ENCODE results near the gene LNX1. TPM values are rescaled to one million over a fixed set of nuclear protein-coding genes. Genes with fewer than 3 reads are reported as not detected.

Gene LNX1
- polyA plus RNA-seq, 3 donors, result 0.09 to 0.13 TPM; not detected in 1

- no peaks in the 10 kb centered on the region for H4K20me1 ChIP-seq (ENCODE audit: insufficient read depth, low read length)
- no peak overlapping the region for H3K4me3 ChIP-seq (replicated peaks in 1 of 3; ENCODE audit: low read depth in 2 of 3, low read length in 3 of 3)
- no peak overlapping the region for H3K27ac ChIP-seq (ENCODE audit: low read depth in 1 of 2, low read length in 2 of 2)
- no peak overlapping the region for H3K9ac ChIP-seq (ENCODE audit: insufficient read depth, low read length, poor library complexity, severe bottlenecking)
- no peak overlapping the region for H3K4me2 ChIP-seq (replicated peaks; ENCODE audit: extremely low read depth, low read length, poor library complexity, severe bottlenecking)
- no peak overlapping the region for H2AFZ ChIP-seq (ENCODE audit: insufficient read depth, low read depth, low read length, poor library complexity, severe bottlenecking)
- H3K27ac Mint-ChIP-seq, result peak overlapping the region in 2 of 7 donors; percentile 30 to 41
- intact Hi-C loops (cut with micrococcal nuclease), result no loop called here
- peaks cover 66 to 71% of the 10 kb centered on the region in 2 donors for H3K36me3 Mint-ChIP-seq
- H3K9me3 ChIP-seq (replicated peaks in 1 of 2; ENCODE audit: control insufficient read depth in 1 of 2, insufficient read depth in 1 of 2, low read length in 2 of 2), result no peaks in the 10 kb centered on the region
- no CpG with 5 or more reads among the region's 3 CpGs for WGBS (ENCODE audit: insufficient coverage)
- peaks cover 0 to 2% (median 0%) of the 10 kb centered on the region in 3 donors for H3K27me3 Mint-ChIP-seq (ENCODE audit: low read depth in 3 of 3)
- no peaks in the 10 kb centered on the region for H3K79me2 ChIP-seq (ENCODE audit: insufficient read depth, low read length)
- peaks cover 53 to 80% of the 10 kb centered on the region in 2 donors for H3K36me3 ChIP-seq (replicated peaks in 1 of 2; ENCODE audit: control insufficient read depth in 1 of 2, insufficient read depth in 2 of 2, low read length in 2 of 2)
- no peak for TF ChIP-seq CTCF (IDR thresholded peaks at IDR 0.05)
- no peak for DNase-seq
- no peaks in the 10 kb centered on the region for H3K4me1 ChIP-seq (ENCODE audit: control insufficient read depth in 1 of 2, insufficient read depth in 2 of 2, low read length in 2 of 2)
- no peaks in the 10 kb centered on the region for H3K27me3 ChIP-seq (ENCODE audit: control insufficient read depth in 2 of 2, insufficient read depth in 2 of 2, low read length in 2 of 2)
- peaks cover 2% of the 10 kb centered on the region for H3K4me1 Mint-ChIP-seq
- H3K4me3 Mint-ChIP-seq, result no peak overlapping the region
- no peaks in the 10 kb centered on the region for H3K9me3 Mint-ChIP-seq
These were observed 140.5 kb downstream of the LNX1 start for GRCh38 chr4:53450773-53451172.

DNA sequence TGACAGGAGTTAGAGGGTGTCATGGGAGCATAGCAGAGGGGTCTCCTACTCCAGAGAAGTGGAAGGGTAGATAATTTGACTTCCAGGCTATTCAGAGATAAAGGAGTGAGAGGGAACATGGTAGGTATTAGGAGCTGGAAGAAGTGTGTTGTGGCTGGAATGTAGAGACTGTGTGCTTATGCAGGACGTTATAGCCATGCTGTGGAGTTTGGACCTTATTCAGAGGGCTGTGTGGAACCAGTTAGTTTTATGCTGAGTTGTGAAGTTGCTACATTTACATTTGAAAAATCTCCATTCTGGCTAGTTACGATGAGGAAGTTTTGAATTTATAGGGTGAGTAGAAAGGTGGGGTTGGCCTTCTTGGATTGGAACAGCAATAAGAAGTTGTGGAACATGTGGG is 146.3 kb downstream of the LNX1 start:
- Histone ChIP-seq H2AFZ (ENCODE audit: insufficient read depth, low read depth, low read length, poor library complexity, severe bottlenecking) (no peak overlapping the region), H4K20me1 (ENCODE audit: insufficient read depth, low read length) (no peaks in the 10 kb centered on the region), H3K27me3 (ENCODE audit: control insufficient read depth in 2 of 2, insufficient read depth in 2 of 2, low read length in 2 of 2) (no peaks in the 10 kb centered on the region), H3K4me3 (replicated peaks in 1 of 3; ENCODE audit: low read depth in 2 of 3, low read length in 3 of 3) (no peak overlapping the region), H3K4me2 (replicated peaks; ENCODE audit: extremely low read depth, low read length, poor library complexity, severe bottlenecking) (no peak overlapping the region), H3K36me3 (replicated peaks in 1 of 2; ENCODE audit: control insufficient read depth in 1 of 2, insufficient read depth in 2 of 2, low read length in 2 of 2) (peaks cover 69 to 88% of the 10 kb centered on the region in 2 donors), H3K27ac (ENCODE audit: low read depth in 1 of 2, low read length in 2 of 2) (no peak overlapping the region), H3K9ac (ENCODE audit: insufficient read depth, low read length, poor library complexity, severe bottlenecking) (no peak overlapping the region), H3K9me3 (replicated peaks in 1 of 2; ENCODE audit: control insufficient read depth in 1 of 2, insufficient read depth in 1 of 2, low read length in 2 of 2) (no peaks in the 10 kb centered on the region), H3K4me1 (ENCODE audit: control insufficient read depth in 1 of 2, insufficient read depth in 2 of 2, low read length in 2 of 2) (no peaks in the 10 kb centered on the region), H3K79me2 (ENCODE audit: insufficient read depth, low read length) (no peaks in the 10 kb centered on the region)
- no peak for DNase-seq
- no peaks in the 10 kb centered on the region for H3K27me3 Mint-ChIP-seq (ENCODE audit: low read depth in 3 of 3)
- intact Hi-C loops (cut with micrococcal nuclease), result no loop called here
- peaks cover 67 to 68% of the 10 kb centered on the region in 2 donors for H3K36me3 Mint-ChIP-seq
- TF ChIP-seq CTCF (IDR thresholded peaks at IDR 0.05), result no peak
- no peaks in the 10 kb centered on the region for H3K4me1 Mint-ChIP-seq
- peak overlapping the region in 1 of 7 donors; percentile 7 for H3K27ac Mint-ChIP-seq
- H3K9me3 Mint-ChIP-seq, result no peaks in the 10 kb centered on the region
- 100% methylated on average over 2 of the region's 2 CpGs for WGBS (ENCODE audit: insufficient coverage)
- H3K4me3 Mint-ChIP-seq, result no peak overlapping the region

All from CD14-positive monocyte (primary cell).